WTC11 (cell line): ENCODE data around the gene OR51S1.
"Not testable (repeated sequence)": the region's sequence is repeated elsewhere in the genome, so short reads cannot be mapped to it uniquely, and the experiment has no call there.

Experiments used
- CTCF ChIP-seq: fragments of 200-600 bp; IDR thresholded peaks from 2 replicates; pipeline ENCODE4 v1.8.0; 2022; ENCODE audit warnings: antibody characterized with exemption
- RELA ChIP-seq: sonication (generic); formaldehyde crosslinking; IDR thresholded peaks from 2 replicates; pipeline ENCODE4 v1.8.1; 2022; ENCODE audit warnings: missing genetic modification reagents, mild to moderate bottlenecking, borderline replicate concordance

DNA sequence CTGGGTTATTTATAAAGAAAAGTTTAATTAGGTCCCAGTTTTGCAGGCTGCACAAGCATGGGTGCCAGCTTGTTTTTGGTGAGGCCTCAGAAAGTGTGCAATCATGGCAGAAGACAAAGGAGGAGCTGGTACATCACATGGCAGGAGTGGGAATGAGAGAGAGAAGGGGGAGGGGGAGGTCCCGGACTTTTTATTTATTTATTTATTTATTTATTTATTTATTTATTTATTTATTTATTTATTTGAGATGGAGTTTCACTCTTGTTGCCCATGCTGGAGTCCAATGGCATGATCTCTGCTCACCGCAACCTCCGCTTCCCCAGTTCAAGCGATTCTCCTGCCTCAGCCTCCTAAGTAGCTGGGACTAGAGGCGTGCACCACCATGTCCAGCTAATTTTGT is 47.7 kb downstream of the OR51S1 start:
- not testable (repeated sequence) for TF ChIP-seq RELA (CRISPR knock-in tag); CTCF
